Adipose tissue (tissue), 3 donors: ENCODE data around the gene ETFBKMT. TPM values are rescaled to one million over a fixed set of nuclear protein-coding genes. Genes with fewer than 3 reads are reported as not detected.
"Not testable (repeated sequence)": the region's sequence is repeated elsewhere in the genome, so short reads cannot be mapped to it uniquely, and the experiment has no call there.

Experiments
- H3K27ac ChIP-seq: one replicate; pipeline ENCODE4 v1.5.1; 2013; ENCODE audit warnings: low read depth, low read length
- WGBS, 3 donors: extraction: QIAGEN DNeasy Blood & Tissue Kit; methylation state at CpG; one replicate each; pipeline ENCODE4 v1.1.7; 2013; 5-methylcytosine and 5-hydroxymethylcytosine counted together
- polyA plus RNA-seq, 3 donors: library from polyadenylated mRNA; stranded (reverse); fragments of 200-250 nt; gene quantifications; one replicate each; pipeline ENCODE4 v1.2.3, GENCODE V29; 2013
- donor health status: healthy with polysubstance abuse.
- donor health status: Bipolar disorder and iron deficiency.
- donor health status: healthy.

ETFBKMT gene
- polyA plus RNA-seq, 3 donors = 1.0 to 3.4 (median 2.1) TPM

GRCh38 chr12:31650918-31651317 lies 8.6 kb upstream of the ETFBKMT start:
- WGBS, 3 donors = 33 to 57% (median 34%) methylated on average over 6 of the region's 6 CpGs

DNA sequence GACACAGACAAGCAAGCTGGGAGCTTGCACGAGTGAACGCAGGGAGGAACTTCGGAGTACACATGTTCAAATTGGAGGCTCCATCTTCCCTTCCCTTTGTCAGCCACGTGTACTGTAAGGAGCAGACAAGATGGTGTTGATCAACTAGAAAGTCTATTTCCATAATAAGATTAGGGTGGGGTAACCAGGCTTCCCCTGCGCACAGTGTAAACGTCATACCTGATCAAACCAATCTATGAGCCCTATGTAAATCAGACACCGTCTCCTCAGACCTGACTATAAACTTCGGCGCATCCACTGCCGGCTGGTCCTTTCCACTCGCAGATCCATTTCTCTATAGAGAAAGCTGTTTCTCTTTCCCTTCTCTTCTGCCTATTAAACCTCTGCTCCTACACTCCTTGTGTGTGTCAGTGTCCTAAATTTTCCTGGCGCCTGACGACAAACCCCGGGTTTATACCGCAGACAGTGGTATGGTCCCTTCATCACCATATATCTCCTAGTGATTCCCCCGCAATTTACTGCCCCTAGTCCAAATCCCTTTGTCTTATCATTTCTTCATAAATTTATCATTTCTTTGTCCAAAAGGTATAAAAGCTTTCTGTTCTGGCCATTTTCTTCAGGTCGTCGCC lies 7.5 kb upstream of the ETFBKMT start:
- H3K27ac ChIP-seq = no peak overlapping the region
- 61 to 88% (median 82%) methylated on average over 18 of the region's 18 CpGs for WGBS, 3 donors

More at GRCh38 chr12:31650918-31651317, 8.6 kb upstream of the ETFBKMT start:
- no peak overlapping the region for H3K27ac ChIP-seq

DNA sequence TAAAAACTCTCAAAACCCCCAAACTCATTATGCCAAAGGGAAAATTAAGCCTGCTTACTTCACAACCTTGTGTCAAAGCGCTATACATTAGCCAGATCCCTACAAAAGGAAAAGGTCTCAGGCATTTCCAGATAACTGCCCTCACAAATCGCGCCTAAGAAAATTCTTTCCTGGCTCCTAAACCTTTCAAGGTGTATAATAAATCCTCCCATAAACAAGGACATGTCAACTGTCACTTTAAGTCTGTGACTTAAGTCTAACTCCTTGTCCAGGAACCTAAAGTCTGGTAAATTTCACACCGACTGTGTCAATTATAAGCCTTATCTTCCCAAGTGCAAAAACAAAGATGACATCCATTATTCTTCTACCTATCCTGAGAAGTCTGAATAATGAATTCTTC lies 4.3 kb upstream of the ETFBKMT start:
- 49 to 75% (median 74%) methylated on average over 4 of the region's 4 CpGs for WGBS, 3 donors
- H3K27ac ChIP-seq = no peak overlapping the region

DNA sequence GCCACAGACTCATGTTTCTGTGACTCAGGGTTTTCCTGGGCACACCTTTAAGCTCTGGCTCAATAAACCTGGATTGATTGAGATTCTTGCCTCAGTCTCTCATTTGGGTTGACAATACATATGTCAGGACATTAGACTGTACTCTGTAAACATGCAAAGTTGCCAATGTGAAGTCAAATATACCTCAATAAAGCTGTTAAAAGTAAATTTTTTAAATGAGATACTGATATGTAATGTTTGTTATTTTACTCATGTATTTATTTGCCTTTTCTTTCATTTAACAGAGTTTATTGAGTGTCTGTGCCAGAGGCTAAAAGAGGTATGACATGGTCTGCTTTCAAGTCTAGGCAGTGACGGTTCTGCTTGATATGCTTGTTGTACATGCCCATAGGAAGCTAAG lies 3.7 kb upstream of the ETFBKMT start:
- no peak overlapping the region for H3K27ac ChIP-seq
- WGBS, 3 donors = 53 to 95% (median 88%) methylated on average over 1 of the region's 1 CpG

DNA sequence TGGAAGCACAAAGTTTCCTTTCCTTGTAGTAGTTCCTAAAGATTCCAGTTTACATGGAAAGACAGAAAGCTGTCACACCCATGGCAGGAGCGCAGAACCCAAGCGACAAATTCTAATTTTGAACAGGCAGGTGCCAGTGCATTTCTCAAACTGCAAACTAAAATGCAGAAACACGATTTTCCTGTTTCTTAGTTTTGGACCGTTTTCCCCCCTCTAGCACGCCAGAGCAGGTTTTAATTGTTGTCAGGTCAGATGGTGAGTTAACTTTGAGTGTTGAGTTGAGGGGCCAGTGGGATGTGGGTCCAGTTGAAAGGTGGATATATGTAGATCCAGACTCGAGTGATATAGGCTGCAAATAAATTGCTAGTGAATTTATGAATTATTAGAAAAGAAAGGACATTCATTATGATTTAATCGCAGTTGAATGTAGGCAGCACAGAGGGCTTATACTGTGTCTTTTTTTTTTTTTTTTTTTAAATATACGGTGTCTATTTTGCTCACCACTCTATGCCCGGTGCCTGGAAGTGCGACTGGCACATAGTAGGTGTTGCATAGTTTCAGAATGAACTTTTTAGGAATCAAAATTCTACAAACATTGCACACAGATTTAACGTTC lies 909 bp upstream of the ETFBKMT start:
- 8 to 20% (median 17%) methylated on average over 11 of the region's 11 CpGs for WGBS, 3 donors
- no peak overlapping the region for H3K27ac ChIP-seq

DNA sequence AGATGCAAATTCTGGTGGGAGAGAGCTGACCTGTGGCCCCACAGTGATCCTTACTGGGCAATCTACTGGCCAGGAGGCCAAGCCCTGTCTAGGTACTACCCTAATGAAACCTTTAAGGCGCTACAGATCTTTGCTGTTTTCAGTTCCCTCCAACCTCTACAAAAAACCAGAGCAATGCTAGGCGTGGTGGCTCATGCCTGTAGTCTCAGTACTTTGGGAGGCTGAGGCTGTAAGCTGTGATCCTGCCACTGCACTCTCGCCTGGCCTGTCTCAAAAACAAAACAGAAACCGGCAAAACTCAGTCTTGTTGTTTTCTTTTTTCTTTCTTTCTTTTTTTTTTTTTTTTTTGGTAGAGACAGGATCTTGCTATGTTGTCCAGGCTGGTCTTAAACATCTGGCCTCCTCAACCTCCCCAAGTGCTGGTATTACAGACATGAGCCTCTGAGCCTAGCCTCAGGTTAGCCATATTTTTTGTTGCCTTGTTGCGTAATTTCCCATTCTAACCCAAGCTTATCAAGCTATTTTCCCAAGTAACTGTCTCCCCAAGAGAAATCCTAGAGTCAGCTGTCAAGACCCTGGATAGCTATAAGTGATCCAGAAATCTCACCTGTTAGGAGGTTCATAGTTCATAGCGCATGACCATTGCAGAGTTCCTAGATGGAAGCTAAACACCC lies 2.8 kb downstream of the ETFBKMT start:
- 95 to 97% (median 96%) methylated on average over 6 of the region's 6 CpGs for WGBS, 3 donors
- no peak overlapping the region for H3K27ac ChIP-seq

DNA sequence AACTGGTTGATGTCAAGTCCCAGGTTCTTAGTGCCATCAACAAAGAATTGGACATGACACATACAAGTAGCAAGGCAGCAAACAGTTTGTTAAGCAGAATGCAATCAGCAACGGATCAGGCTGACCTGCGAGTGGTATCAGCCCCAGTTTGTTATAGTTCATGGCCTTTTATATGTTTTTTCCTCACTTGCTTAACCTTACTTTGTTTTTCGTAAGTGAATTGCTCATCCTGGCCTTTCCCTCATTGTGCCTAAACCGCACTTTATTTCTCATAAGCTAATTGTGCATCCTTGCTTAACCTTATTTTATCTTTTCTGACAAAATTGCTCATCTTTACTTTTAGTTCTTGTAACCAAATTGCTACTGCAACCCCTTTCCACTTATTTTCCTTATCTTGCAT lies 4.1 kb downstream of the ETFBKMT start:
- WGBS, 3 donors = 76 to 89% (median 86%) methylated on average over 4 of the region's 4 CpGs
- no peak overlapping the region for H3K27ac ChIP-seq

GRCh38 chr12:31664038-31664437 lies 4.5 kb downstream of the ETFBKMT start:
- 87 to 92% (median 90%) methylated on average over 6 of the region's 6 CpGs for WGBS, 3 donors
- no peak overlapping the region for H3K27ac ChIP-seq

DNA sequence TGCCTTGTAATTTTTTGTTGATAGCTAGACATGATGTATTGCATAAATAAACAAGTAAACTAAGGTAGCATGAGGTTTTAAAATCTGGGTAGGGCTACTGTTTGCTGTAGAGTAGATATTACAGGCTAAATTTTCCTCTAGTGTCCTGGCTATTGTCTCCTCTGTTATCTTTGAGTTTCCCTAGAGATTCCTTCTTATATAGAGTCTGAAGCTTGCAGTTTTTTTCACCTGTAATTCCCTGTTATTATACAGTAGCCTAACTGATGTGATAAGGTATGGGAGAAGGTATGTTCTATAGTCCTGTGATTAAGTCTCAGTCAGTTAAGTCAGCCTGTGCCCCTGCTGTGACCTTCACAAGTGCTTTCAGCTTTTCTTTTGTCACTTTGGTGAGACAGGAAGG lies 9.5 kb downstream of the ETFBKMT start:
- no peak overlapping the region for H3K27ac ChIP-seq

DNA sequence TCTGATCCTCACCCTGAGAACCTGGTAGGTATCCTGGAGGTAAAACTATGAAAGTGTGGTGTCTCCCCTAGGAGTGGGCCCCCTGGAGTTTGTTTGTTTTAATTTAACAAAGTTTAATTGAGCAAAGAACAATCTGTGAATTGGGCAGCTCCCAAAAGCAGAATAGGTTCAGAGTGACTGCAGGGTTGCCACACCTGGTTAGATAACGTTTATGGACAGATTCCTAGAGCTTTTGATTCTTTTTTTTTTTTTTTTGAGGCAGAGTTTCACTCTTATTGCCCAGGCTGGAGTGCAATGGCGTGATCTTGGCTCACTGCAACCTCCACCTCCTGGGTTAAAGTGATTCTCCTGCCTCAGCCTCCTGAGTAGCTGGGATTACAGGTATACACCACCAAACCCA lies 10.1 kb downstream of the ETFBKMT start:
- H3K27ac ChIP-seq = not testable (repeated sequence)
- 88 to 98% (median 91%) methylated on average over 2 of the region's 2 CpGs for WGBS, 3 donors

- WGBS, 3 donors = 94 to 97% (median 96%) methylated on average over 4 of the region's 4 CpGs
These were observed 13.0 kb downstream of the ETFBKMT start for GRCh38 chr12:31672521-31672920.

DNA sequence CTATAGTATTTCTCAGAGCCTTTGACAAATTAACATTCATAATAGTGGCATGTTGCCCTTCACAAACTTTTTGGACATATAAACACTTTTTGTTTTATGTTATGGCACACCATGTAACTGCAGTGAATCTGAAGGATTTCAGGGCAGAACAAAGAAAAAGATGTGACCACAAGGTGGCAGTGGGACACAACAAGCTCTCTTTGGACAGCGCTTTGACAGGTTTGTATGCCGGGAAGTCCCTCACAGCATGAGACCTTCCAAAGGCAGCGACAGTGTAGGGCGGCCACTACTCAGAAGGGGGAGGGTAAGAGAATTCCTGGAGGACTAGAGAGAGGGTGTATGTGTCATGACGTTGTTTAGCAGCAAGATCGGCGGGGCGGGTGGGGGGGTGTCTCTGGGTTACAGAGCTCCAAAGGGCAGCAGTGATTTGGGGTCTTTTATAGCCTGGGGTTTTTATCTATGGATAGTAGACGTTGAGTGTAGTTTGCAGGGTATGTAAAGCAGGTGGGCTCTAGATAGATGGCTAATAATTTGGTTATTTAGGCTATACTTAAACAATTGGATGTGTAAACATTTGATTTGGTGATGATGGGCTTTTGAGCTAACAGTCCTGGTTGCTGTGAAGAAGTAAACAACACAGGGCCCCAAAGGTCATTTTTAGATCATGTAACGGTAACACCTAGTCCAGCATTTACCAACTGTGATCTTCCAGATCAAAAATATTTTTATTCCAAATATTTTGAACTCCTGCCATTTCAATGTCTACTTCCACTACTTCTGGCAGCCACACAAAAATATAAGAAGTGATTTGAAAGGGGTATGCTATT lies 22.9 kb downstream of the ETFBKMT start:
- H3K27ac ChIP-seq = no peak overlapping the region
- WGBS, 3 donors = 62 to 70% (median 69%) methylated on average over 10 of the region's 10 CpGs

More at GRCh38 chr12:31672521-31672920, 13.0 kb downstream of the ETFBKMT start:
- H3K27ac ChIP-seq = no peak overlapping the region

DNA sequence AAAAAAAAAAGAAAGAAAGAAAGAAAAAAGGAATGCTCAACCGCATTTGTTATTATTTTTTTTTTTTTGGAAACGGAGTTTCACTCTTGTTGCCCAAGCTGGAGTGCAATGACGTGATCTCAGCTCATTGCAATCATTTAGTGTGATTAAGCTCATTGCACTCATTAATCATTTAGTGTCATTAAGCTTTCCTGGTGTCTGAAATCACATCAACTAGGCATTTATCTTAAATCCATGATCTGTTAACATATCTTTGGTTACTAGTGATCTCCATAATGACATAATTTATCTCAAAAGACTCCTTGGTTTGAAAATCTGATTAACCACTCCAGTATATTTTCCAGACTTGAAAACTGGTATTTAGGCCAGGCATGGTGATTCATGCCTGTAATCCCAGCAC lies 26.3 kb downstream of the ETFBKMT start:
- H3K27ac ChIP-seq = no peak overlapping the region
- 82 to 97% (median 88%) methylated on average over 3 of the region's 3 CpGs for WGBS, 3 donors

GRCh38 chr12:31687101-31687527 lies 27.6 kb downstream of the ETFBKMT start:
- 60 to 92% (median 64%) methylated on average over 3 of the region's 3 CpGs for WGBS, 3 donors
- no peak overlapping the region for H3K27ac ChIP-seq

DNA sequence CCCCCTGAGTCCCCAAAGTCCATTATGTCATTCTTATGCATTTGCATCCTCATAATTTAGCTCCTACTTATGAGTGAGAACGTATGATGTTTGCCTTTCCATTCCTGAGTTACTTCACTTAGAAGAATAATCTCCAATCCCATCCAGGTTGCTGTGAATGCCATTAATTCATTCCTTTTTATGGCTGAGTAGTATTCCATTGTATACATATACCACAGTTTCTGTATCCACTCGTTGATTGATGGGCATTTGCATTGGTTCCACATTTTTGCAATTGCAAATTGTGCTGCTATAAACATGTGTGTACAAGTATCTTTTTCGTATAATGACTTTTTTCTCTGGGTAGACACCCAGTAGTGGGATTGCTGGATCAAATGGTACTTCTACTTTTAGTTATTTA lies 30.4 kb downstream of the ETFBKMT start:
- 97 to 98% (median 97%) methylated on average over 3 of the region's 3 CpGs for WGBS, 3 donors
- not testable (repeated sequence) for H3K27ac ChIP-seq

DNA sequence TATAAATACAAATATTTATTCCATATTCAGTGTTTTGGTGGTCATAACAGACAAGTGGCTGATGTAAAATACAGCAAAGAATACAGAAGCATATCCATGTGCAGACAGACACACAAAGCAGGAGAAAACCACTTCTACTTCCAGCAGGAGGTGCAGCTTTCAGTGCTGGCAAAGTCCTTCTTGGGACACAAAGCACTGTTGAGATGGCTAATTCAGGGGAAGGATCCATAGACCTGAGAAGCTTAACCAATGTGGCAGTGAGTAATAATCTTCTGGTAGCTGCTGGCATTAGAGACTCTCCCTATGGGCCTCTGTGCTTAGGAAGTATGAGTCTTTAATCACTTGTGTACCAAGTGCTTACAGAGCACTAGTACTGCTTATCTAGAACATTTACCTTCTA lies 42.6 kb downstream of the ETFBKMT start:
- H3K27ac ChIP-seq = no peak overlapping the region

GRCh38 chr12:31705621-31706020 lies 46.1 kb downstream of the ETFBKMT start:
- 64 to 76% (median 72%) methylated on average over 2 of the region's 2 CpGs for WGBS, 3 donors
- no peak overlapping the region for H3K27ac ChIP-seq

DNA sequence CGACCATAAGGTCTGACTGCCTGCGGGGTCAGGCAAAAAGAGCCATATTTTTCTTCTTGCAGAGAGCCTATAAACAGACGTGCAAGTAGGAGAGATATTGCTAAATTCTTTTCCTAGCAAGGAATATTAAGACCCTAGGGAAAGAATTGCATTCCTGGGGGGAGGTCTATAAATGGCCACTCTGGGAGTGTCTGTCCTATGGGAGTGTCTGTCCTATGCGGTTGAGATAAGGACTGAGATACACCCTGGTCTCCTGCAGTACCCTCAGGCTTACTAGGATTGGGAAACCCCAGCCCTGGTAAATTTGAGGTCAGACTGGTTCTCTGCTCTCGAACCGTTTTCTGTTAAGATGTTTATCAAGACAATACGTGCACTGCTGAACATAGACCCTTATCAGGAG lies 48.6 kb downstream of the ETFBKMT start:
- WGBS, 3 donors = 92 to 95% (median 94%) methylated on average over 7 of the region's 7 CpGs
- not testable (repeated sequence) for H3K27ac ChIP-seq
